ENCODE results near the gene FLYWCH2. TPM values are rescaled to one million over a fixed set of nuclear protein-coding genes. Genes with fewer than 3 reads are reported as not detected.
A peak's percentile ranks its signal among the peaks of the same experiment; 100 is the strongest.

The FLYWCH2 gene
- total RNA-seq, 1 donor from 2014 or later, result 69.5 TPM

DNA sequence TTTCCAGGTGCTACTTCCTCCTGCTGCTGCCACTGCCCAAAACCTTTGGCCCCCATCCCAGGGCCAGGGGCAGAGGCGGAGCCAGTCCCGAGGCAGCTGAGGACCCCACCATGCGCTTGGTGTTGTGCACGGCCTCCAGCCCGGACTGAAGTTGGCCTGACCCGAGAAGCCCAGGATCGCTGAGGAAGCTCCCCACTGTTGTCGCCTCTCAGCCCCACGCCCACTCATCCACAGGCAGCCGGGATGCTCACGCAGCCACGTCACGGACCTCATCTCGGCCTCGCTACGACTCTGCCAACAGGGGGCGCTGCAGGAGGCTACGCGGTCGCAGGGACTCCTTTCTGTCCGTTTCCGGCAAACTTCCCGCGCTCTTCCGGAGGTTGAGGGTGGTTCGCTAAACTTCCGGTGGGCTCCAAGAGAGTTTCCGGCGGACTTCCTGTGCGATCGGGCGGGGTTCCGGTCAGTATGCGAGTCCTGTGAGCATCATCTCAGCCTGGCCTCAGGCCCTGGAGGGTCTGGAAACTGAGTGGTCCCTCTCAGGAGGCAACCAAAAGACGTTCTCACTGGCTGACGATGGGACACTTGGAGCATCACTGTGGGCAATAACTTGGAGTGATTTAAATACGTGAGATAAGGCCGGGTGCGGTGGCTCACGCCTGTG is 40.5 kb upstream of the FLYWCH2 start:
- H3K4me3 ChIP-seq (ENCODE audit: low read depth, low read length), result no peak overlapping the region
- no peak for DNase-seq (ENCODE audit: low read depth)
- TF ChIP-seq, protein P1, sequence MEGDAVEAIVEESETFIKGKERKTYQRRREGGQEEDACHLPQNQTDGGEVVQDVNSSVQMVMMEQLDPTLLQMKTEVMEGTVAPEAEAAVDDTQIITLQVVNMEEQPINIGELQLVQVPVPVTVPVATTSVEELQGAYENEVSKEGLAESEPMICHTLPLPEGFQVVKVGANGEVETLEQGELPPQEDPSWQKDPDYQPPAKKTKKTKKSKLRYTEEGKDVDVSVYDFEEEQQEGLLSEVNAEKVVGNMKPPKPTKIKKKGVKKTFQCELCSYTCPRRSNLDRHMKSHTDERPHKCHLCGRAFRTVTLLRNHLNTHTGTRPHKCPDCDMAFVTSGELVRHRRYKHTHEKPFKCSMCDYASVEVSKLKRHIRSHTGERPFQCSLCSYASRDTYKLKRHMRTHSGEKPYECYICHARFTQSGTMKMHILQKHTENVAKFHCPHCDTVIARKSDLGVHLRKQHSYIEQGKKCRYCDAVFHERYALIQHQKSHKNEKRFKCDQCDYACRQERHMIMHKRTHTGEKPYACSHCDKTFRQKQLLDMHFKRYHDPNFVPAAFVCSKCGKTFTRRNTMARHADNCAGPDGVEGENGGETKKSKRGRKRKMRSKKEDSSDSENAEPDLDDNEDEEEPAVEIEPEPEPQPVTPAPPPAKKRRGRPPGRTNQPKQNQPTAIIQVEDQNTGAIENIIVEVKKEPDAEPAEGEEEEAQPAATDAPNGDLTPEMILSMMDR (IDR thresholded peaks at IDR 0.05; ENCODE audit: insufficient read depth, low read length, poor library complexity, severe bottlenecking), result peak; percentile 66
- no peaks in the 10 kb centered on the region for H3K36me3 ChIP-seq (ENCODE audit: control insufficient read depth, insufficient read depth, low read length)
- no peaks in the 10 kb centered on the region for H3K27me3 ChIP-seq (ENCODE audit: control insufficient read depth, insufficient read depth, low read length)

DNA sequence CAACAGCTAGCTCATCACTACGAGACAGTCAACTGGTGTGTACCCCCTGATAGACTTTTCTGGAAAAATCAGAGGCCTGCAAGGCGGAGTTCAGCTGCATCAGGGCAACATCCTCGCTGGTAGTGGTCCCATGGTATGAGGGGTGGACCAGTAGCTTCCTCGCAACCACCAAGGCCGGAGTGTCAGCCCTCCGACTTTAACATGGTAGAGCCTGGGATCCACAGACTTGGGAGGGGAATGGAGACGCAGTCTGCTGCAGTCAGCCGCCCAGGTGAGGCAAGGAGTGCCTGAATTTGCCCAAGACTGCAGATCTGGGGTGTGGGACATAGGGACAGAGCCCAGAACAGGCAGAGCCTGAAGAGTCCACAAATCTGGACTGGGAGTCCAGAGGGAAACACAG is 39.5 kb upstream of the FLYWCH2 start:
- DNase-seq (ENCODE audit: low read depth), result no peak
- H3K27me3 ChIP-seq (ENCODE audit: control insufficient read depth, insufficient read depth, low read length), result no peaks in the 10 kb centered on the region
- no peaks in the 10 kb centered on the region for H3K36me3 ChIP-seq (ENCODE audit: control insufficient read depth, insufficient read depth, low read length)
- TF ChIP-seq, protein P1 (IDR thresholded peaks at IDR 0.05; ENCODE audit: insufficient read depth, low read length, poor library complexity, severe bottlenecking), result no peak
- no peak overlapping the region for H3K4me3 ChIP-seq (ENCODE audit: low read depth, low read length)

DNA sequence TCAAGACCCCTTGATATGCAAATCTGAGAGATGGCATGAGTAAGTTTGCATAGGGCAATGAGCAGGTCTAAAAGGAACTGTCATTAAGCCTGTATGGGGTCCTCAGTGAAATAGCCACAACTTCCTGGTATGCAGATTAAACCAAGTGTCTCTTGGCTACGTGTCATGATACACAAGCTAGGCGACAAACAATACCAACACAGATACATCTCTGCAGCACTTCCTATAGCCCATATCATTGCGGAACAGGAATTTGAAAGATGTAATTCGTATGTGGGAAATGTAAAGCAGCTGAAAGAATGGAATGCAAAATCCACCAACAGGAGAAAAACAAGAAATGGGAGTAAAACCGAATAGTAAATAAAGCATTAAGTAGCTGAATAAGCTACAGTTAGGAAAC is 37.9 kb upstream of the FLYWCH2 start:
- TF ChIP-seq, protein P1 (IDR thresholded peaks at IDR 0.05; ENCODE audit: insufficient read depth, low read length, poor library complexity, severe bottlenecking), result no peak
- no peak for DNase-seq (ENCODE audit: low read depth)
- H3K27me3 ChIP-seq (ENCODE audit: control insufficient read depth, insufficient read depth, low read length), result no peaks in the 10 kb centered on the region
- no peaks in the 10 kb centered on the region for H3K36me3 ChIP-seq (ENCODE audit: control insufficient read depth, insufficient read depth, low read length)
- H3K4me3 ChIP-seq (ENCODE audit: low read depth, low read length), result no peak overlapping the region

DNA sequence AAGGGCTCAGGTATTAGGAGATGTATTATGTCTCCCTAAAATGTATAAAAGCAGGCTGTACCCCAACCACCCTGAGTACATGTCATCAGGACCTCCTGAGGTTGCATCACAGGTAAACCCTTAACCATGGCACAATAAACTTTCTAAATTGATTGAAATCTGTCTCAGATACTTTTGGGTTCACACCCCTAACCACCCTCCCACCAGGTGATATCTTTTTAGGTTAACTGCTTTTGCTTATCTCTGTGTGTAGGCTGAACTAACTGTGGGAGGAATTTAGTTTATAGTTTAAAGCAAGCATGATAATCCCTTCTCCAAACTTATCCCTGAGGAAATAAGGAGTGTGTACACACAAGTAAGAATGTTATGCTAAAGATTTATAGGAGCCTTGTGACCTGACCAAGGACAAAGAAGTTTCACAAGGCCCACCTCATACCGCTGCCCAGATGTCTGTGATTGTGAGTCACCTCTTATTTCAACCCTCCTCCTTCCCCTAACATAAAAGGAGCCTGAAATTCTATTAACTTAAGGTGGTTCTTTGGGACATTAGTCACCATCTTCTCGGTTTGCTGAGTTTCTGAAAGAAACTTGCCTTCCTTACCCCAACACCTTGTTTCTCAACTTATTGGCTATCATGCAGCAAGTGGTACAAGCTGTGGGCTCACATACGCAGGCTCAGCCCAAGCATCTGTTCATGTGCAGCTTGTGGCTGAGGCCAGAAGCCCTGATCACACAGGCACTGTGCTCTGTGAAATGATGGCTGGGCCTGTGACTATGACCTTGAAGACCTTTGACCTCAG is 36.3 kb upstream of the FLYWCH2 start:
- peak; percentile 97 for DNase-seq (ENCODE audit: low read depth)
- H3K4me3 ChIP-seq (ENCODE audit: low read depth, low read length), result no peak overlapping the region
- no peaks in the 10 kb centered on the region for H3K27me3 ChIP-seq (ENCODE audit: control insufficient read depth, insufficient read depth, low read length)
- H3K36me3 ChIP-seq (ENCODE audit: control insufficient read depth, insufficient read depth, low read length), result no peaks in the 10 kb centered on the region
- TF ChIP-seq, protein P1 (IDR thresholded peaks at IDR 0.05; ENCODE audit: insufficient read depth, low read length, poor library complexity, severe bottlenecking), result no peak

DNA sequence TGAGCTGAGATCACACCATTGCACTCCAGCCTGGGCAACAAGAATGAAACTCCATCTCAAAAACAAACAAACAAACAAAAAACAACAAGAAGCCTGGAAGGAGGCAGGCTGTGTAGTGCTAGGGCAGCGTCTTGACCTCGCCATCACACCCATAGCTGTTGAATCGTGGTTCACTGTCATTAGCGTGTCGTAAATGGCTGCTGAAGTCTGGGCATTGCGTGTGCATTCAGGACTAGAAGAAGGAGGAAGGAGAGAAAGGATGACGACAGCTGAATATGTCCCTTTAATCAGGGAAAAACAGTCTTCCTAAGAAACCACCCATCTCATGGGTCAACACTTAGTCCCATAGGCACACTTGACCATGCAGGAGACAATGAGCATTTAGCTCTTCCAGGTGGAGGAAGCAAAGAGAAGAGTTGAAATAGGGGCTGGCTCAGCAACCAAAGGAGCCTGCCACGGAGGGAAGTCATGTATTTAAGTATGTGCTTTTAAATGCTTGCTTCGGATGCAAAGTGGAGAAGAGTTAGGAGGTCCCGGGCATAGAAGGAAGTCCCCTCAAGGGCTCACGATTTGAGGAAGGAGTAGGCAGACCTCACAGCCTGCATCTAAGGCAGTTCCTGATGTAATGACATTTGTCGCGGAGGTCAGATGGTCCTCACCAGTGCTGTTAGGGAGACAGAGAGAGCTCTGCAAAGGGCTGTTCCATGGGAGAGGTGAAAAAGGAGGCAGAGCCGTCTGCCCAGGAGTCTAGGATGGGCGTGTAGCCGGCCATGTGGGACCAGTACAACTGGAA is 33.9 kb upstream of the FLYWCH2 start:
- DNase-seq (ENCODE audit: low read depth), result no peak
- H3K4me3 ChIP-seq (ENCODE audit: low read depth, low read length), result no peak overlapping the region
- no peaks in the 10 kb centered on the region for H3K27me3 ChIP-seq (ENCODE audit: control insufficient read depth, insufficient read depth, low read length)
- TF ChIP-seq, protein P1 (IDR thresholded peaks at IDR 0.05; ENCODE audit: insufficient read depth, low read length, poor library complexity, severe bottlenecking), result no peak
- H3K36me3 ChIP-seq (ENCODE audit: control insufficient read depth, insufficient read depth, low read length), result no peaks in the 10 kb centered on the region
